GM10266 (cell line): Measurements from ENCODE around the gene XRN1.
"Not testable (repeated sequence)": the region's sequence is repeated elsewhere in the genome, so short reads cannot be mapped to it uniquely, and the experiment has no call there.

Experiments
- DNase-seq: peaks from one replicate; pipeline ENCODE4 v3.0.0; 2012; ENCODE audit errors: extremely low spot score
- CTCF ChIP-seq: IDR thresholded peaks from 2 replicates; pipeline ENCODE4 v1.5.1; 2012; ENCODE audit warnings: mild to moderate bottlenecking, low read depth; ENCODE audit not compliant: control insufficient read depth, insufficient read depth; ENCODE audit errors: missing control alignments

The XRN1 gene

GRCh38 chr3:142394921-142395622 is 52.8 kb downstream of the XRN1 start:
- no peak for TF ChIP-seq CTCF
- DNase-seq = no peak

GRCh38 chr3:142385078-142385477 is 62.8 kb downstream of the XRN1 start:
- no peak for DNase-seq
- TF ChIP-seq CTCF = no peak

- DNase-seq = no peak
- TF ChIP-seq CTCF = no peak
Observed at GRCh38 chr3:142374687-142375086, 73.2 kb downstream of the XRN1 start.

GRCh38 chr3:142369576-142369975 is 78.3 kb downstream of the XRN1 start:
- DNase-seq = not testable (repeated sequence)

GRCh38 chr3:142366434-142366833 is 81.4 kb downstream of the XRN1 start:
- peak; percentile 19 for TF ChIP-seq CTCF
- DNase-seq = no peak

- no peak for DNase-seq
- no peak for TF ChIP-seq CTCF
Observed at GRCh38 chr3:142363936-142364467, 83.8 kb downstream of the XRN1 start.

- DNase-seq = not testable (repeated sequence)
Observed at GRCh38 chr3:142363433-142363832, 84.4 kb downstream of the XRN1 start.

GRCh38 chr3:142359367-142359766 is 88.5 kb downstream of the XRN1 start:
- no peak for TF ChIP-seq CTCF
- DNase-seq = no peak
